ENCODE results near the gene ADAM15.

ADAM15 gene

GRCh38 chr1:155086856-155087535 lies 35.9 kb downstream of the ADAM15 start:
- no peak for DNase-seq

- DNase-seq, result peak; percentile 76
Measured at GRCh38 chr1:155091071-155092051, 40.2 kb downstream of the ADAM15 start.

- DNase-seq, result no peak
Measured at GRCh38 chr1:155092131-155092530, 41.0 kb downstream of the ADAM15 start.

GRCh38 chr1:155092641-155093040 lies 41.5 kb downstream of the ADAM15 start:
- DNase-seq, result no peak

- no peak for DNase-seq
Measured at GRCh38 chr1:155093911-155094621, 43.0 kb downstream of the ADAM15 start.

- DNase-seq, result no peak
Measured at GRCh38 chr1:155094622-155094948, 43.5 kb downstream of the ADAM15 start.

GRCh38 chr1:155099331-155099730 lies 48.2 kb downstream of the ADAM15 start:
- DNase-seq, result no peak

- DNase-seq, result no peak
Measured at GRCh38 chr1:155103325-155103724, 52.2 kb downstream of the ADAM15 start.

- no peak for DNase-seq
Measured at GRCh38 chr1:155104605-155105534, 53.8 kb downstream of the ADAM15 start.

GRCh38 chr1:155105604-155106011 lies 54.5 kb downstream of the ADAM15 start:
- no peak for DNase-seq

GRCh38 chr1:155106862-155107261 lies 55.7 kb downstream of the ADAM15 start:
- DNase-seq, result no peak

GRCh38 chr1:155107309-155108264 lies 56.5 kb downstream of the ADAM15 start:
- DNase-seq, result no peak

GRCh38 chr1:155108296-155108695 lies 57.2 kb downstream of the ADAM15 start:
- no peak for DNase-seq

- DNase-seq, result no peak
Measured at GRCh38 chr1:155110381-155110780, 59.3 kb downstream of the ADAM15 start.

GRCh38 chr1:155110826-155111225 lies 59.7 kb downstream of the ADAM15 start:
- no peak for DNase-seq
